HEK293 (cell line): ENCODE measurements around the gene TRMT5.

Source experiments
- ZNF10 ChIP-seq: fragments of 450-650 bp; formaldehyde crosslinking; IDR thresholded peaks from 2 replicates; pipeline ENCODE4 v1.5.1; 2017; ENCODE audit warnings: missing biosample characterization, missing genetic modification characterization
- ZNF157 ChIP-seq: fragments of 450-650 bp; formaldehyde crosslinking; IDR thresholded peaks from 2 replicates; pipeline ENCODE4 v1.5.1; 2016; ENCODE audit warnings: missing biosample characterization, missing genetic modification characterization
- ZNF560 ChIP-seq: fragments of 450-650 bp; formaldehyde crosslinking; IDR thresholded peaks from 2 replicates; pipeline ENCODE4 v1.5.1; 2017; ENCODE audit warnings: missing biosample characterization, missing genetic modification characterization, borderline replicate concordance
- TF ChIP-seq, protein P1 (sequence below): fragments of 450-650 bp; formaldehyde crosslinking; IDR thresholded peaks from 2 replicates; pipeline ENCODE4 v1.5.1; 2016; ENCODE audit warnings: missing biosample characterization, missing genetic modification characterization
- TF ChIP-seq, protein P2 (sequence below): fragments of 450-650 bp; formaldehyde crosslinking; IDR thresholded peaks from 2 replicates; pipeline ENCODE4 v1.5.1; 2016; ENCODE audit warnings: missing biosample characterization, missing genetic modification characterization, low read depth
- TF ChIP-seq, protein P3 (sequence below): IDR thresholded peaks from 2 replicates; pipeline ENCODE4 v1.6.1; 2011; ENCODE audit warnings: mild to moderate bottlenecking, low read depth, low read length, borderline replicate concordance

DNA sequence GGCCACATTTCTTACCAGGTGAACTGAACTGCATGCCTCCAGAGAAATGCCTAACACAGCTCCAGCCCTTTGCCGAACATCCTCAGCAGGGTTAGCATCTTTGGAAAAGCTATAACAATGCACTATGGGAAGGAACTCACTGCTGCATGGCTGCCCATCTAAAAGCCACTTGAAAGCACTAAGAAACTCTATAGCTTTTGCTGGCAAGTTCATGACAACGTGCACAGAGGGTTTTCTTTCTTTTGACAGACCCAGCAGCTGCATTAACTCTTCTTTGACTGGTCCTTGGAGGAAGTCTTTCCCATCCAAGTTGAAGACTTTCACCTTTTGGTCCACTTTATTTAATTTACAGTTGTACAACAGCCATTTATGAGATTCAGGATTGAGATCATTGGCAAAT is 5.3 kb downstream of the TRMT5 start:
- TF ChIP-seq ZNF10 (no peak), ZNF560 (tag by site-specific recombination) (no peak), ZNF157 (tag by site-specific recombination) (no peak)
- TF ChIP-seq, protein P1, sequence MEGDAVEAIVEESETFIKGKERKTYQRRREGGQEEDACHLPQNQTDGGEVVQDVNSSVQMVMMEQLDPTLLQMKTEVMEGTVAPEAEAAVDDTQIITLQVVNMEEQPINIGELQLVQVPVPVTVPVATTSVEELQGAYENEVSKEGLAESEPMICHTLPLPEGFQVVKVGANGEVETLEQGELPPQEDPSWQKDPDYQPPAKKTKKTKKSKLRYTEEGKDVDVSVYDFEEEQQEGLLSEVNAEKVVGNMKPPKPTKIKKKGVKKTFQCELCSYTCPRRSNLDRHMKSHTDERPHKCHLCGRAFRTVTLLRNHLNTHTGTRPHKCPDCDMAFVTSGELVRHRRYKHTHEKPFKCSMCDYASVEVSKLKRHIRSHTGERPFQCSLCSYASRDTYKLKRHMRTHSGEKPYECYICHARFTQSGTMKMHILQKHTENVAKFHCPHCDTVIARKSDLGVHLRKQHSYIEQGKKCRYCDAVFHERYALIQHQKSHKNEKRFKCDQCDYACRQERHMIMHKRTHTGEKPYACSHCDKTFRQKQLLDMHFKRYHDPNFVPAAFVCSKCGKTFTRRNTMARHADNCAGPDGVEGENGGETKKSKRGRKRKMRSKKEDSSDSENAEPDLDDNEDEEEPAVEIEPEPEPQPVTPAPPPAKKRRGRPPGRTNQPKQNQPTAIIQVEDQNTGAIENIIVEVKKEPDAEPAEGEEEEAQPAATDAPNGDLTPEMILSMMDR, result no peak
- TF ChIP-seq, protein P2, sequence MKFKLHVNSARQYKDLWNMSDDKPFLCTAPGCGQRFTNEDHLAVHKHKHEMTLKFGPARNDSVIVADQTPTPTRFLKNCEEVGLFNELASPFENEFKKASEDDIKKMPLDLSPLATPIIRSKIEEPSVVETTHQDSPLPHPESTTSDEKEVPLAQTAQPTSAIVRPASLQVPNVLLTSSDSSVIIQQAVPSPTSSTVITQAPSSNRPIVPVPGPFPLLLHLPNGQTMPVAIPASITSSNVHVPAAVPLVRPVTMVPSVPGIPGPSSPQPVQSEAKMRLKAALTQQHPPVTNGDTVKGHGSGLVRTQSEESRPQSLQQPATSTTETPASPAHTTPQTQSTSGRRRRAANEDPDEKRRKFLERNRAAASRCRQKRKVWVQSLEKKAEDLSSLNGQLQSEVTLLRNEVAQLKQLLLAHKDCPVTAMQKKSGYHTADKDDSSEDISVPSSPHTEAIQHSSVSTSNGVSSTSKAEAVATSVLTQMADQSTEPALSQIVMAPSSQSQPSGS (tag by site-specific recombination), result no peak
- TF ChIP-seq, protein P3, sequence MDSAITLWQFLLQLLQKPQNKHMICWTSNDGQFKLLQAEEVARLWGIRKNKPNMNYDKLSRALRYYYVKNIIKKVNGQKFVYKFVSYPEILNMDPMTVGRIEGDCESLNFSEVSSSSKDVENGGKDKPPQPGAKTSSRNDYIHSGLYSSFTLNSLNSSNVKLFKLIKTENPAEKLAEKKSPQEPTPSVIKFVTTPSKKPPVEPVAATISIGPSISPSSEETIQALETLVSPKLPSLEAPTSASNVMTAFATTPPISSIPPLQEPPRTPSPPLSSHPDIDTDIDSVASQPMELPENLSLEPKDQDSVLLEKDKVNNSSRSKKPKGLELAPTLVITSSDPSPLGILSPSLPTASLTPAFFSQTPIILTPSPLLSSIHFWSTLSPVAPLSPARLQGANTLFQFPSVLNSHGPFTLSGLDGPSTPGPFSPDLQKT, result no peak
